HG03103 (cell line): ENCODE measurements around the gene GRIA2.
"Not testable (repeated sequence)": the region's sequence is repeated elsewhere in the genome, so short reads cannot be mapped to it uniquely, and the experiment has no call there.

ENCODE experiments used
- ATAC-seq: cut with Tn5 transposase; IDR thresholded peaks from one replicate; pipeline ENCODE4 v1.9.1; 2021; ENCODE audit warnings: low read depth; ENCODE audit not compliant: unreplicated experiment

Gene GRIA2

DNA sequence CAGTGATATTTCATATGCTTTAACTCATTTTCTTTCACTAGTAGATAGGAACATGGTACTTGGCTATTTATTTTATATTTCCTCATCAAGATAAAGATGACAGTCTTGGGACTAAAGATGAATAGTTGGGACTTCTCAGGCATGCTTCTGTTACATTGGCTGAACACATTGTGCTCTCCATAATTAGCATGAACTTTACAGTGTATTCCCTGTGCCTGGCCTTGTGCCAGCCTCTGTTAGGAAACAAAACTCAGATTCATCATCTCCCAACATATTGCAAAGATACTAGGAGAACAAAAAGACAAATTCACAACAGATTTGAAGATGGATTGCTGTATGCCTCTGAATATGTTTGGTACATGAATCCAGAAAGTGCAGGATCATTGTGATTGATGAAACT is 26.4 kb downstream of the GRIA2 start:
- ATAC-seq = no peak

DNA sequence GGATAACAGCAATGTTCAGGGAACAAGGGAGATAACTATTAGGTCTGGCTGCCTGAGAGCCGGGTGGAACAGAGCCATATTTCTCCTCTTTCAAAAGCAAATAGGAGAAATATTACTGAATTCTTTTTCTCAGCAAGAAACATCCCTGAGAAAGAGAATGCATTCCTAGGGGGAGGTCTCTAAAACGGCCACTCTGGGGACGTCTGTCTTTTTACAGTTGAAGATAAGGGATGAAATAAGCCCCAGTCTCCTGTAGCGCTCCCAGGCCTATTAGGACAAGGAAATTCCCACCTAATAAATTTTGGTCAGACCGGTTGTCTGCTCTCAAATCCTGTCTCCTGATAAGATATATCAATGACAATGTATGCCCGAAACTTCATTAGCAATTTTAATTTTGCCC is 37.6 kb downstream of the GRIA2 start:
- not testable (repeated sequence) for ATAC-seq

GRCh38 chr4:157265281-157265680 is 44.8 kb downstream of the GRIA2 start:
- ATAC-seq = no peak

GRCh38 chr4:157270108-157270507 is 49.6 kb downstream of the GRIA2 start:
- ATAC-seq = no peak

GRCh38 chr4:157270552-157270951 is 50.0 kb downstream of the GRIA2 start:
- ATAC-seq = no peak

- no peak for ATAC-seq
Measured at GRCh38 chr4:157271166-157271869, 50.8 kb downstream of the GRIA2 start.

GRCh38 chr4:157280673-157281072 is 60.1 kb downstream of the GRIA2 start:
- ATAC-seq = no peak

DNA sequence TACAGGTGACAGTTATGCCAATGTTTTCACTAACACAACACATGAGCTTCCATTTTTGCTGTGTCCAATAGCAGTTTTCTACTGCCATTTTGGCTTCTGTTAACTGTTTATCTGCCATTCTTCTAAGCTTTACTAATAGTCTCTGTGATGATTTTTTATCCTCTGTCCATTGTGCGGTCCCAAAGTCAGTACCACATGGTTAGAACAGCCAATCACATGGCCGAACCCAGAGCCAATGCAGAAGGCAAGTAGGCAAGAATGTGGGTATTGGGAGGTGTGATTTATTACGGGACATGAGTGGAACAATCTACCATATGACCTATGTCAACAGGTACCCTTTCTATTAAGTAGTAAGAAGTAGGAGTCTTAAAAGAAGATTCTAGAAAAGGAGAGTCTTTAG is 61.5 kb downstream of the GRIA2 start:
- no peak for ATAC-seq

DNA sequence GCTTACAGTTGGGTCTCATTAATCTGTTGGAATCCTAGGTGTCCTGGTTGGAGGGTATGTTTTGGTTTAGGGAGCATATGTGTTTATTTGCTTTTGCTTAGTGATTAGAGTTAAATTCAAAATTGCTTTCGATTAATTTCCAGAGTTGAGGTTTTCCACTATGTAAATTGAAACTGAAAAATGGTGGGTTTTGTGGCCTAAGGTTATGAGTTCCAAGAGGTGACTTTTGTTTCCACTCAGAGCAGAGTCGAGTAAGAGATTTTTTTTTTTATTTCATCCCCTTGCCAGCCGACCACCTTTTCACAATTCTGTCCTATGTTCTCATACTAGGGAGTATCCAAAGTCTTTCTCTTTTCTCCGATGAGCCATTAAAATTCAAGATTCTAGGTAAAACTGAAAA is 66.9 kb downstream of the GRIA2 start:
- ATAC-seq = no peak

GRCh38 chr4:157290622-157291021 is 70.1 kb downstream of the GRIA2 start:
- ATAC-seq = no peak

DNA sequence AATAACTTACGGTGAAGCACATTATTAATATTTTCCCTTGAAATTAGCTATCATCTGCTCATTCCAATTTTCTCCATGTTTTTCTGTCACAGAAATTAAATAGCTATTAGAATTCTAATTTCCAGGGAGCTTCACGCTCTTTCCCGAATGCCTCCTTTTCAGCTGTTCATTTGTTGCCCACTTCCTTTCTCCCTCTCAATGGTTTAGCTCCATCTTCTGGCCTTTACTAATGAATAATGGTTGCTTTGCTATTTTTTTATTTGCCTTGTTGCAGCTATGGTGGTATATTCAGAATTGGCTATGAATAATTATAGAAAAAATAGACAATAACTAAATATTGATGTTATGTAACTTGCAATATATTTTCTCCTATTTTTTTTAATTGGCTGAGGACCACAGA is 70.5 kb downstream of the GRIA2 start:
- ATAC-seq = no peak

- no peak for ATAC-seq
Measured at GRCh38 chr4:157293673-157294072, 73.1 kb downstream of the GRIA2 start.

GRCh38 chr4:157294575-157294974 is 74.0 kb downstream of the GRIA2 start:
- no peak for ATAC-seq

DNA sequence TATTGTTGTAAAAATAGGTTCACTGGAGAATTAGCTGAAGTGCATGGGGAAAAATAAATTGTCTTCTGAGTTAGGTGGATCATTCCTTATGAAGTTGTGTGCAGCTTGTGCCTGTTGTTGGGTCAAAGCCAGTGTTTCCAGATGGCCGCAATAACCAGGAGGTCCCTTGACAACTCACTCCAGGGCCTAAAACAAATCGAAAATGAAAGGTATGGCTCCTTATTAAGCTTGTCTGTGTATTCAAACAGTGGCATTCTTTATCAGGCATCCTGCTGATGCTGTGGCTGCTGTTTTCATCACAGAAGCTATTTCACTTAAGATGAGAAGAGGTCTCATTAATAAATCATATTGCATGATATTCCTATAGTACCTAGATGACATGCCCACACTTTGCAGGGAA is 80.2 kb downstream of the GRIA2 start:
- no peak for ATAC-seq

- no peak for ATAC-seq
Measured at GRCh38 chr4:157303471-157303960, 83.0 kb downstream of the GRIA2 start.

- ATAC-seq = no peak
Measured at GRCh38 chr4:157304769-157305168, 84.2 kb downstream of the GRIA2 start.

GRCh38 chr4:157312702-157313101 is 92.2 kb downstream of the GRIA2 start:
- no peak for ATAC-seq

GRCh38 chr4:157314906-157315305 is 94.4 kb downstream of the GRIA2 start:
- no peak for ATAC-seq

DNA sequence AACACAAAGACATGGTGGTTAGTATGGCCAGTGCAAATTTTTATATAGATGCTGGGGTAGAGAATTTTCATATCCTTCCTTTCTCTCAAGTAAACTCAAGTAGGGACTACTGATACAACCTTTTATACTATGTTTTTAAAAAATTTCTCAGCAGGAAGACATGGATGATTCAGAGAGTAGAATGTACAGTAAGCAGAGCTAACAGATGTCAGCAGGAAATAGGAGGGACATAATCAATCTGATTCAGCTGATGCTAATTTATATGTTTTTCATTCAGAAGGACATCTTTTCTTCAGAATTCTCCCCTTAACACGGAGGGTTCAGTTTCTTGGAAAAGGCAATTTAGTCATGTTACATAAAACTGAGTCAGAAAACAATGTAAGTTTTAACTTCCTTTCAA is 95.4 kb downstream of the GRIA2 start:
- no peak for ATAC-seq

GRCh38 chr4:157320092-157320491 is 99.6 kb downstream of the GRIA2 start:
- ATAC-seq = no peak

- ATAC-seq = no peak
Measured at GRCh38 chr4:157327666-157328065, 107.1 kb downstream of the GRIA2 start.

DNA sequence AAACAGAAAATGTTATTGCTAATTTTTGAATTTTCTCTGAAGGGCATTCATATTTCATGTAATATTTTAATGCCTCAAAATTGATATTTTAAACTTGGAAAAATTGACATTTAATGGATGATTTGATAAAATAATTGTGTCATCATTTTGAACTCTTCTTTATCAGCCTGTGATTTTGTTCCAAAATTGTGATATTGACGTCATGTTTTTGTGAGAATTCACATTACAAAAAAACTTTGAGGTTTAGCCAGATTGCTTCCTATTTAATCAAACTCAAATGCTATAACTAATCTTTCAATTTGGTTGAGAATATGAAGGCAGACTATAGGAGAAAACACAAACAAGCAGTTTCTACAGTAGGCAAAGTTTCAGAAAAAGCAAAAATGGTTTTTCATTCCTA is 137.4 kb downstream of the GRIA2 start:
- no peak for ATAC-seq

DNA sequence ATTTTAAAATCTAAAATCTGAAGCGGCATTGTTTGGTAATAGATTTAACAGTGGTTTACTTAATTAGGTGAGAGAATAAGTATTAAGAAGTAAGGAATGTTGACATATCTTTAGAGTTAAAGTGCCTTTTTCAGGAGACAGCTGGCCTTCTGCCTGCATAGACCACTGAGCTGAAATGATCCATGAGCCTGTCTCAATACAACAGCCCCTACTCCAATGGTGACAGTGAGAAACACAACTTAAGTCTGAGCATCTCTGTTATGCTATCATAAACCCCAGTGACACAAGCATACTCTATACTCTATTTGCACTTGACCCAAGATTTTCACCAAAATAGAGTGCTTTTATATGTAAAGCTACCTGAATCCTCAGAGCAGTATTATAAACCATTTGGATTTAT is 137.9 kb downstream of the GRIA2 start:
- no peak for ATAC-seq
